GM12878 (cell line): ENCODE results near the gene CHD9. TPM values are rescaled to one million over a fixed set of nuclear protein-coding genes. Genes with fewer than 3 reads are reported as not detected.

Experiments used
- ASH2L ChIP-seq: fragments of 300-600, 200-600 bp; sonication (generic); IDR thresholded peaks from 2 replicates; pipeline ENCODE4 v1.6.1; 2017; ENCODE audit warnings: low read depth, mild to moderate bottlenecking, borderline replicate concordance
- ATF3 ChIP-seq: IDR thresholded peaks from 2 replicates; pipeline ENCODE4 v1.6.1; 2011; ENCODE audit warnings: low read depth, mild to moderate bottlenecking, low read length, moderate library complexity, borderline replicate concordance; ENCODE audit errors: extremely low read depth
- BCL3 ChIP-seq: IDR thresholded peaks from 2 replicates; pipeline ENCODE4 v1.6.1; 2011; ENCODE audit warnings: borderline replicate concordance, low read depth, mild to moderate bottlenecking, moderate library complexity, low read length; ENCODE audit not compliant: insufficient read depth, poor library complexity, severe bottlenecking
- BMI1 ChIP-seq: fragments of 450-650 bp; IDR thresholded peaks from 2 replicates; pipeline ENCODE4 v1.6.1; 2016; ENCODE audit warnings: mild to moderate bottlenecking, moderate library complexity, borderline replicate concordance
- E2F4 ChIP-seq: IDR thresholded peaks from 2 replicates; pipeline ENCODE4 v1.6.1; 2012; ENCODE audit warnings: low read depth, low read length, improper control_type of control experiment
- EED ChIP-seq: sonication (generic); IDR thresholded peaks from 2 replicates; pipeline ENCODE4 v1.6.1; 2016; ENCODE audit warnings: antibody characterized with exemption, low read depth
- ESRRA ChIP-seq: IDR thresholded peaks from 2 replicates; pipeline ENCODE4 v1.6.1; 2012; ENCODE audit warnings: mild to moderate bottlenecking, low read length, improper control_type of control experiment
- ETV6 ChIP-seq, 2 experiments: fragments of 450-650 bp in 1 of 2; IDR thresholded peaks in 1 of 2; conservative IDR thresholded peaks in 1 of 2; 2 replicates each; pipeline ENCODE4 v1.6.1; 2014; ENCODE audit warnings: antibody characterized with exemption in 1 of 2, borderline replicate concordance in 1 of 2, low read depth in 1 of 2, mild to moderate bottlenecking in 1 of 2, moderate library complexity in 1 of 2
- MTA3 ChIP-seq: IDR thresholded peaks from 2 replicates; pipeline ENCODE4 v1.6.1; 2012; ENCODE audit warnings: low read length, inconsistent platforms, borderline replicate concordance
- NBN ChIP-seq: fragments of 450-650 bp; IDR thresholded peaks from 2 replicates; pipeline ENCODE4 v1.6.1; 2016
- NFYB ChIP-seq: IDR thresholded peaks from 2 replicates; pipeline ENCODE4 v1.6.1; 2011; ENCODE audit warnings: low read depth, mild to moderate bottlenecking, low read length, improper control_type of control experiment, moderate library complexity; ENCODE audit not compliant: insufficient read depth
- NKRF ChIP-seq: fragments of 450-650 bp; conservative IDR thresholded peaks from 2 replicates; pipeline ENCODE4 v1.6.1; 2017; ENCODE audit warnings: mild to moderate bottlenecking, moderate library complexity
- POLR2A ChIP-seq: IDR thresholded peaks from 2 replicates; pipeline ENCODE4 v1.6.1; 2011; ENCODE audit warnings: low read depth, mild to moderate bottlenecking, low read length
- POLR2AphosphoS5 ChIP-seq: IDR thresholded peaks from 2 replicates; pipeline ENCODE4 v1.6.1; 2011; ENCODE audit warnings: mild to moderate bottlenecking, low read length, inconsistent platforms
- PRDM15 ChIP-seq: fragments of 450-650 bp; formaldehyde crosslinking; IDR thresholded peaks from 2 replicates; pipeline ENCODE4 v1.4.0; 2020; ENCODE audit warnings: mild to moderate bottlenecking, moderate library complexity
- STAT1 ChIP-seq: fragments of 450-650 bp; conservative IDR thresholded peaks from 2 replicates; pipeline ENCODE4 v1.6.1; 2014; ENCODE audit warnings: antibody characterized with exemption, mild to moderate bottlenecking
- USF1 ChIP-seq: IDR thresholded peaks from 2 replicates; pipeline ENCODE4 v1.6.1; 2011; ENCODE audit warnings: borderline replicate concordance, low read depth, mild to moderate bottlenecking, moderate library complexity, mixed read lengths, low read length; ENCODE audit not compliant: insufficient read depth; ENCODE audit errors: extremely low read length
- YBX1 ChIP-seq: fragments of 450-650 bp; IDR thresholded peaks from 2 replicates; pipeline ENCODE4 v1.6.1; 2016; ENCODE audit warnings: antibody characterized with exemption
- ZSCAN29 ChIP-seq: fragments of 450-650 bp; IDR thresholded peaks from 2 replicates; pipeline ENCODE4 v1.6.1; 2017; ENCODE audit warnings: mild to moderate bottlenecking, moderate library complexity
- polyA plus RNA-seq, 11 experiments: library from polyadenylated mRNA; depleted of rRNA in 4 of 11; unstranded in 6 of 11; stranded (reverse) in 5 of 11; fragments of >200 nt; fragmentation: Nextera tagmentation in 4 of 11; fragmentation: Illumina TruSeq in 1 of 11; extraction: Ambion mirVana in 4 of 11; extraction: Trizol in 1 of 11; gene quantifications; 1 replicate in 1 of 11; 2 replicates in 10 of 11; pipeline versions ENCODE4 v1.2.1 to v1.2.3, GENCODE V29; 2011 to 2016; ENCODE audit warnings: inconsistent platforms in 2 of 11, missing spikeins in 2 of 11, low read depth in 1 of 11
- total RNA-seq, 4 experiments: library from RNA; depleted of rRNA in 3 of 4; stranded (reverse); fragments of >200 nt in 3 of 4; fragmentation: Illumina TruSeq in 1 of 4; extraction: Trizol in 1 of 4; gene quantifications; 2 replicates each; pipeline versions ENCODE4 v1.2.1 to v1.2.3, GENCODE V29; 2013 to 2021

CHD9 gene
- total and polyA plus RNA-seq, 10 of the 15 experiments (the other 5 are each of a cell fraction or from before 2014, with no cell fraction given): 29.2 to 95.7 (median 54.3) TPM

- TF ChIP-seq NKRF: no peak
- TF ChIP-seq STAT1: no peak
- TF ChIP-seq ASH2L: no peak
- TF ChIP-seq ZSCAN29: no peak
- TF ChIP-seq ATF3: no peak
- TF ChIP-seq ETV6 (conservative IDR thresholded peaks at IDR 0.05 in 1 of 2, IDR thresholded peaks at IDR 0.05 in 1 of 2; ENCODE audit: borderline replicate concordance in 1 of 2, low read depth in 1 of 2): no peak; a peak in 1 of 4 replicates
- TF ChIP-seq NBN: 0 out of 2 replicates have a peak, but pooled peaks have one; percentile 54
- TF ChIP-seq ESRRA: no peak
- TF ChIP-seq POLR2A: no peak
- TF ChIP-seq EED: no peak; the same call in 1 of the 2 replicates
- no peak for TF ChIP-seq POLR2AphosphoS5
- TF ChIP-seq MTA3: peak; percentile 60; the same call in 1 of the 2 replicates
- TF ChIP-seq NFYB: no peak
- no peak for TF ChIP-seq PRDM15 (CRISPR knock-in tag)
- TF ChIP-seq BMI1: peak; percentile 38; the same call in 1 of the 2 replicates
- no peak for TF ChIP-seq BCL3
- TF ChIP-seq YBX1: no peak
- no peak for TF ChIP-seq USF1
- TF ChIP-seq E2F4: no peak
Observed at GRCh38 chr16:53126390-53126789, 71.6 kb downstream of the CHD9 start (continued).
